GM21447 (cell line): ENCODE results near the gene AMZ1.

Experiments
- ATAC-seq: cut with Tn5 transposase; IDR thresholded peaks from one replicate; pipeline ENCODE4 v1.9.1; 2021; ENCODE audit not compliant: unreplicated experiment

Gene AMZ1

GRCh38 chr7:2651336-2651735 lies 36.7 kb upstream of the AMZ1 start:
- ATAC-seq = no peak

- no peak for ATAC-seq
Measured at GRCh38 chr7:2651847-2652735, 35.9 kb upstream of the AMZ1 start.

- no peak for ATAC-seq
Measured at GRCh38 chr7:2652736-2653060, 35.3 kb upstream of the AMZ1 start.

- no peak for ATAC-seq
Measured at GRCh38 chr7:2654059-2654458, 33.9 kb upstream of the AMZ1 start.

- ATAC-seq = no peak
Measured at GRCh38 chr7:2655870-2656614, 32.0 kb upstream of the AMZ1 start.

- no peak for ATAC-seq
Measured at GRCh38 chr7:2657208-2657607, 30.8 kb upstream of the AMZ1 start.

GRCh38 chr7:2657920-2658671 lies 29.9 kb upstream of the AMZ1 start:
- ATAC-seq = no peak

- no peak for ATAC-seq
Measured at GRCh38 chr7:2658941-2659340, 29.1 kb upstream of the AMZ1 start.

GRCh38 chr7:2659556-2660358 lies 28.2 kb upstream of the AMZ1 start:
- ATAC-seq = no peak

GRCh38 chr7:2660359-2661095 lies 27.5 kb upstream of the AMZ1 start:
- ATAC-seq = no peak

- no peak for ATAC-seq
Measured at GRCh38 chr7:2661096-2661449, 26.9 kb upstream of the AMZ1 start.

GRCh38 chr7:2661602-2662272 lies 26.3 kb upstream of the AMZ1 start:
- ATAC-seq = no peak

GRCh38 chr7:2662273-2663120 lies 25.5 kb upstream of the AMZ1 start:
- ATAC-seq = no peak

- no peak for ATAC-seq
Measured at GRCh38 chr7:2663121-2663886, 24.7 kb upstream of the AMZ1 start.

- no peak for ATAC-seq
Measured at GRCh38 chr7:2663960-2664359, 24.0 kb upstream of the AMZ1 start.

- ATAC-seq = no peak
Measured at GRCh38 chr7:2665359-2665791, 22.6 kb upstream of the AMZ1 start.

GRCh38 chr7:2666155-2666554 lies 21.8 kb upstream of the AMZ1 start:
- ATAC-seq = no peak
